Tibial artery (tissue), 4 donors: ENCODE data around the gene UBAC2.

Source experiments
- DNase-seq, 2 donors: peaks; one replicate each; pipeline ENCODE4 v3.0.0-alpha.2; 2019
- H3K27ac ChIP-seq, 2 donors: fragments of 200-600 bp; sonication (generic) in 1 of 2; 1 replicate in 1 of 2; 2 replicates in 1 of 2; pipeline ENCODE4 v1.5.1; 2018 to 2019; ENCODE audit warnings: mild to moderate bottlenecking in 1 of 2
- H3K27me3 ChIP-seq, 2 donors: fragments of 200-600 bp; sonication (generic) in 1 of 2; one replicate each; pipeline versions ENCODE4 v1.5.1 to v1.6.0; 2016 to 2019
- H3K36me3 ChIP-seq, 3 donors: fragments of 200-600 bp; sonication (generic) in 2 of 3; one replicate each; pipeline ENCODE4 v1.5.1; 2016 to 2019; ENCODE audit warnings: mild to moderate bottlenecking in 2 of 3
- H3K4me1 ChIP-seq, 4 donors: fragments of 200-600 bp; sonication (generic) in 2 of 4; 1 replicate in 3 of 4; 2 replicates in 1 of 4; pipeline ENCODE4 v1.5.1; 2016 to 2019
- H3K4me3 ChIP-seq, 2 donors: fragments of 200-600 bp; sonication (generic) in 1 of 2; 1 replicate in 1 of 2; 2 replicates in 1 of 2; pipeline ENCODE4 v1.5.1; 2018 to 2019; ENCODE audit warnings: mild to moderate bottlenecking in 2 of 2
- H3K9me3 ChIP-seq, 3 donors: fragments of 200-600 bp; sonication (generic) in 1 of 3; one replicate each; pipeline ENCODE4 v1.5.1; 2016 to 2019
- CTCF ChIP-seq, 2 experiments: fragments of 200-600 bp in 1 of 2; fragments of 450-650 bp in 1 of 2; IDR thresholded peaks; one replicate each; pipeline ENCODE4 v1.5.1; 2017 to 2019; ENCODE audit warnings: antibody characterized with exemption in 2 of 2, mild to moderate bottlenecking in 1 of 2, moderate library complexity in 1 of 2
- intact Hi-C: fragments of 100-400 bp; cut with DNase I; formaldehyde crosslinking; loops from one replicate; pipeline ENCODE4 v1.15.0; 2023; ENCODE audit warnings: low total_unique reads

The UBAC2 gene

GRCh38 chr13:99399623-99399974, 198.9 kb downstream of the UBAC2 start:
- no peak for DNase-seq
- H3K36me3 ChIP-seq = no peaks in the 10 kb centered on the region
- intact Hi-C loops = no loop called here
- no peaks in the 10 kb centered on the region for H3K27me3 ChIP-seq
- no peak overlapping the region for H3K27ac ChIP-seq
- no peaks in the 10 kb centered on the region for H3K4me1 ChIP-seq
- H3K4me3 ChIP-seq = no peak overlapping the region
- H3K9me3 ChIP-seq = no peaks in the 10 kb centered on the region
- no peak for TF ChIP-seq CTCF (IDR thresholded peaks at IDR 0.05)

- Histone ChIP-seq H3K9me3 (no peaks in the 10 kb centered on the region), H3K4me3 (no peak overlapping the region), H3K27ac (no peak overlapping the region), H3K36me3 (no peaks in the 10 kb centered on the region), H3K27me3 (no peaks in the 10 kb centered on the region), H3K4me1 (no peaks in the 10 kb centered on the region)
- DNase-seq = no peak
- no peak for TF ChIP-seq CTCF (IDR thresholded peaks at IDR 0.05)
- intact Hi-C loops = no loop called here
These were observed 202.9 kb downstream of the UBAC2 start for GRCh38 chr13:99403458-99403971.

- no peak overlapping the region for H3K4me3 ChIP-seq
These were observed 203.5 kb downstream of the UBAC2 start for GRCh38 chr13:99404005-99404755.

GRCh38 chr13:99405966-99406365, 205.3 kb downstream of the UBAC2 start:
- no peak overlapping the region for H3K4me3 ChIP-seq
- H3K27me3 ChIP-seq = no peaks in the 10 kb centered on the region
- TF ChIP-seq CTCF (IDR thresholded peaks at IDR 0.05) = no peak
- no peaks in the 10 kb centered on the region for H3K4me1 ChIP-seq
- no peaks in the 10 kb centered on the region for H3K36me3 ChIP-seq
- H3K27ac ChIP-seq = no peak overlapping the region
- DNase-seq = peak in 1 of 2 donors; percentile 61
- intact Hi-C loops = no loop called here
- H3K9me3 ChIP-seq = no peaks in the 10 kb centered on the region

More at GRCh38 chr13:99404005-99404755, 203.5 kb downstream of the UBAC2 start:
- intact Hi-C loops = no loop called here
- no peaks in the 10 kb centered on the region for H3K36me3 ChIP-seq
- no peak overlapping the region for H3K27ac ChIP-seq
- H3K4me1 ChIP-seq = no peaks in the 10 kb centered on the region
- H3K9me3 ChIP-seq = no peaks in the 10 kb centered on the region
- TF ChIP-seq CTCF (IDR thresholded peaks at IDR 0.05) = no peak
- H3K27me3 ChIP-seq = no peaks in the 10 kb centered on the region
- DNase-seq = peak in 1 of 2 donors; percentile 47

GRCh38 chr13:99406799-99407201, 206.1 kb downstream of the UBAC2 start:
- Histone ChIP-seq H3K27ac (no peak overlapping the region), H3K36me3 (no peaks in the 10 kb centered on the region), H3K4me1 (no peaks in the 10 kb centered on the region), H3K4me3 (no peak overlapping the region), H3K9me3 (no peaks in the 10 kb centered on the region), H3K27me3 (no peaks in the 10 kb centered on the region)
- intact Hi-C loops = no loop called here
- DNase-seq = peak; percentile 37 to 49
- TF ChIP-seq CTCF (IDR thresholded peaks at IDR 0.05) = no peak
